Sigmoid colon (tissue), 7 donors: ENCODE measurements around the gene TMEM38B. TPM values are rescaled to one million over a fixed set of nuclear protein-coding genes. Genes with fewer than 3 reads are reported as not detected.

Experiments used
- DNase-seq: peaks from one replicate; pipeline ENCODE4 v3.0.0-alpha.2; 2019
- H3K27ac ChIP-seq, 4 donors: fragments of 200-600 bp; sonication (generic); one replicate each; pipeline ENCODE4 v1.5.1; 2016 to 2019; ENCODE audit warnings: mild to moderate bottlenecking in 1 of 4
- H3K27me3 ChIP-seq, 3 donors: fragments of 200-600 bp; sonication (generic); one replicate each; pipeline ENCODE4 v1.5.1; 2019; ENCODE audit warnings: mild to moderate bottlenecking in 1 of 3
- H3K36me3 ChIP-seq, 4 donors: fragments of 200-600 bp; sonication (generic); one replicate each; pipeline ENCODE4 v1.5.1; 2016 to 2019
- H3K4me1 ChIP-seq, 4 donors: fragments of 200-600 bp; sonication (generic); one replicate each; pipeline ENCODE4 v1.5.1; 2017 to 2019
- H3K4me3 ChIP-seq, 4 donors: fragments of 200-600 bp; sonication (generic); one replicate each; pipeline ENCODE4 v1.5.1; 2017 to 2019; ENCODE audit warnings: mild to moderate bottlenecking in 2 of 4, moderate library complexity in 1 of 4
- H3K9me3 ChIP-seq, 4 donors: fragments of 200-600 bp in 3 of 4; sonication (generic) in 3 of 4; one replicate each; pipeline versions ENCODE4 v1.5.1 to v1.6.1; 2013 to 2019
- EP300 ChIP-seq, 4 donors: sonication (generic); formaldehyde crosslinking; IDR thresholded peaks; one replicate each; pipeline ENCODE4 v1.6.1; 2017; ENCODE audit warnings: antibody characterized with exemption in 4 of 4
- POLR2A ChIP-seq, 2 donors: fragments of 450-650 bp; IDR thresholded peaks; one replicate each; pipeline ENCODE4 v1.6.1; 2016; ENCODE audit warnings: antibody characterized with exemption in 2 of 2, mild to moderate bottlenecking in 2 of 2, moderate library complexity in 2 of 2
- POLR2AphosphoS5 ChIP-seq, 4 donors: sonication (generic); formaldehyde crosslinking; IDR thresholded peaks; one replicate each; pipeline ENCODE4 v1.6.1; 2017; ENCODE audit warnings: antibody characterized with exemption in 4 of 4
- WGBS, 2 donors: extraction: QIAGEN DNeasy Blood & Tissue Kit; methylation state at CpG; one replicate each; pipeline ENCODE4 v1.1.7; 2013; 5-methylcytosine and 5-hydroxymethylcytosine counted together
- intact Hi-C: fragments of 100-400 bp; cut with DNase I; formaldehyde crosslinking; loops from one replicate; pipeline ENCODE4 v1.15.1; 2023
- polyA plus RNA-seq, 3 donors: library from polyadenylated mRNA; stranded (reverse); fragments of 200-250 nt; gene quantifications; one replicate each; pipeline ENCODE4 v1.2.3, GENCODE V29; 2013
- total RNA-seq, 4 donors: library from RNA; depleted of rRNA; stranded (reverse); fragments of >200 nt; gene quantifications; one replicate each; pipeline ENCODE4 v1.1.0, GENCODE V29; 2016
- TF ChIP-seq, protein P1 (sequence below), 4 experiments: fragments of 450-650 bp in 3 of 4; fragments of 200-600 bp in 1 of 4; IDR thresholded peaks; one replicate each; pipeline ENCODE4 v1.5.1; 2016 to 2019; ENCODE audit warnings: antibody characterized with exemption in 4 of 4, mild to moderate bottlenecking in 3 of 4, moderate library complexity in 2 of 4
- donor health status: healthy with polysubstance abuse.
- donor health status: Bipolar disorder and iron deficiency.
- donor health status: healthy.

TMEM38B gene
- total and polyA plus RNA-seq, 7 donors, result 5.1 to 17.3 (median 8.9) TPM

DNA sequence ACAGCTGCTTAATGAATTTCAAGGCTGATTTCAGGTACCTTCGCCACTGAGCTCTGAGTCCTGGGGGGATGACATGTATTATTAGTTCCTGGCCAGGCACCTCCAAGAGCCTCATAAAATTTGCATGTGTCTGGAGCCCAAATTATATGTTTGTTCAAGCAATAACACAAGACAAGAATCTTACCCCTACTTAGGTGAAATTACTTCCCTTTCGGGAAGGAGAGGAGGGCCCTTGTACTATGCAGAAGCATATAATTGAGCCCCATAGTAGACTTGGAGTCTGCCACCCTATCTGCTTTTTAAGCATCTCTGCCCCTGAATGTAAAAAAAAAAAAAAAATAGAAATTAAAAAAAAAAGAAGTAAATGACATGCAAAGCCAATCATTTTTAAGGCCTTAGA lies 13.0 kb upstream of the TMEM38B start:
- H3K27ac ChIP-seq, result no peak overlapping the region
- no peaks in the 10 kb centered on the region for H3K27me3 ChIP-seq
- DNase-seq, result no peak
- TF ChIP-seq POLR2AphosphoS5 (IDR thresholded peaks at IDR 0.05) (no peak), POLR2A (IDR thresholded peaks at IDR 0.05) (no peak), EP300 (IDR thresholded peaks at IDR 0.05) (no peak)
- TF ChIP-seq, protein P1, sequence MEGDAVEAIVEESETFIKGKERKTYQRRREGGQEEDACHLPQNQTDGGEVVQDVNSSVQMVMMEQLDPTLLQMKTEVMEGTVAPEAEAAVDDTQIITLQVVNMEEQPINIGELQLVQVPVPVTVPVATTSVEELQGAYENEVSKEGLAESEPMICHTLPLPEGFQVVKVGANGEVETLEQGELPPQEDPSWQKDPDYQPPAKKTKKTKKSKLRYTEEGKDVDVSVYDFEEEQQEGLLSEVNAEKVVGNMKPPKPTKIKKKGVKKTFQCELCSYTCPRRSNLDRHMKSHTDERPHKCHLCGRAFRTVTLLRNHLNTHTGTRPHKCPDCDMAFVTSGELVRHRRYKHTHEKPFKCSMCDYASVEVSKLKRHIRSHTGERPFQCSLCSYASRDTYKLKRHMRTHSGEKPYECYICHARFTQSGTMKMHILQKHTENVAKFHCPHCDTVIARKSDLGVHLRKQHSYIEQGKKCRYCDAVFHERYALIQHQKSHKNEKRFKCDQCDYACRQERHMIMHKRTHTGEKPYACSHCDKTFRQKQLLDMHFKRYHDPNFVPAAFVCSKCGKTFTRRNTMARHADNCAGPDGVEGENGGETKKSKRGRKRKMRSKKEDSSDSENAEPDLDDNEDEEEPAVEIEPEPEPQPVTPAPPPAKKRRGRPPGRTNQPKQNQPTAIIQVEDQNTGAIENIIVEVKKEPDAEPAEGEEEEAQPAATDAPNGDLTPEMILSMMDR (IDR thresholded peaks at IDR 0.05), result no peak
- no peaks in the 10 kb centered on the region for H3K36me3 ChIP-seq
- intact Hi-C loops, result no loop called here
- no peaks in the 10 kb centered on the region for H3K9me3 ChIP-seq
- H3K4me3 ChIP-seq, result no peak overlapping the region
- WGBS, 2 donors, result 90 to 94% methylated on average over 2 of the region's 2 CpGs
- no peaks in the 10 kb centered on the region for H3K4me1 ChIP-seq

DNA sequence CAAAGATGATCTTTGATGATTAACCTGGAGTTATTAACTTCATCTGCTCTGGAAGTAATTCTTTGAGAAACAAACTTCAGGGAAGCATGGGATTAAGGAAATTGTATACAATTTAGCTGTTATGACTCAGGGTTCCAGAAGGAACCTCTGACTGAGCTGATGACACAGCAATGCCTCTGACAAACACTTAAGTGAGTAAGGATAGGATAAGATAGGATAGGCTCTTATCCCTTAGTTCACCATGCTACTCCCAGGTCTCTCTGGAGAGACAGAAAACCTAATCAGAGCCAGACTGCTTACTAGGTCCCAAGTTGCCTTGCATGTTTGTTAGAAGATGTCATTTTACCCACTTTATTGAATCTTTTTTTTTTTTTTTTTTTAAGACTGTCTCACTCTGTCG lies 12.6 kb upstream of the TMEM38B start:
- no peak for DNase-seq
- WGBS, 2 donors, result 96 to 97% methylated on average over 1 of the region's 1 CpG
- no peak for TF ChIP-seq POLR2AphosphoS5 (IDR thresholded peaks at IDR 0.05)
- no peak for TF ChIP-seq EP300 (IDR thresholded peaks at IDR 0.05)
- TF ChIP-seq, protein P1 (IDR thresholded peaks at IDR 0.05), result no peak
- TF ChIP-seq POLR2A (IDR thresholded peaks at IDR 0.05), result no peak
- intact Hi-C loops, result no loop called here
- no peaks in the 10 kb centered on the region for H3K36me3 ChIP-seq
- H3K9me3 ChIP-seq, result no peaks in the 10 kb centered on the region
- no peaks in the 10 kb centered on the region for H3K27me3 ChIP-seq
- no peaks in the 10 kb centered on the region for H3K4me1 ChIP-seq
- no peak overlapping the region for H3K4me3 ChIP-seq
- H3K27ac ChIP-seq, result no peak overlapping the region

DNA sequence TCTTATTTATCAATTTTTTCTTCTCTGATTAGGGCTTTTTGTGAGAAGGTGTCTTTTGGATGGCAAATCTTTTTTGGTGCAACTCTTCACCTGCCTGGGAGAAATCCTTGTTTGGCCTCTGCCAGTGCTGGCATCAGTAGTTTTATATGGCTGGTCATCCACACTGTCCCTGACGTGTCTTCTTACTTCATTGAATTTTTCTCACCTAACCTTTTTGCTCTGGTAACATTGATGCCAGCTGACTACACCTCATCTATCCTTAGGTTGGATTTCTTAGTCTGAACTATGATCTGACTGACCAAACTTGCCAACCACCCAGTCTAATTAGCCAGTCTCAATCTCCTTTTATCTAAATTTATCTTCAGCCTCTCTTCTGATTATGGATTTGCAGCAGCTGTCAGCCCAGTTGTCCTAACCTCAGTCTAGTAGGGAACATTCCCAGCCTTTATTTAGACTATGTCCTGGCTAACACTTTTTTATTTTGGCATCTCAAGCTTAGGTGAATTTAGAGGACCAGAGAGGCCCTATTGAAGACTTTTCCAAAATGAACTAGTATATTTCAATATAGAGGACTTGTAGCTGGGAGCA lies 10.6 kb upstream of the TMEM38B start:
- intact Hi-C loops, result no loop called here
- H3K9me3 ChIP-seq, result no peaks in the 10 kb centered on the region
- H3K4me3 ChIP-seq, result no peak overlapping the region
- no peaks in the 10 kb centered on the region for H3K4me1 ChIP-seq
- WGBS, 2 donors, result 80 to 87% methylated on average over 1 of the region's 1 CpG
- TF ChIP-seq, protein P1 (IDR thresholded peaks at IDR 0.05), result no peak
- no peak for TF ChIP-seq EP300 (IDR thresholded peaks at IDR 0.05)
- TF ChIP-seq POLR2A (IDR thresholded peaks at IDR 0.05), result no peak
- TF ChIP-seq POLR2AphosphoS5 (IDR thresholded peaks at IDR 0.05), result no peak
- H3K27me3 ChIP-seq, result no peaks in the 10 kb centered on the region
- no peak overlapping the region for H3K27ac ChIP-seq
- DNase-seq, result no peak
- H3K36me3 ChIP-seq, result no peaks in the 10 kb centered on the region

DNA sequence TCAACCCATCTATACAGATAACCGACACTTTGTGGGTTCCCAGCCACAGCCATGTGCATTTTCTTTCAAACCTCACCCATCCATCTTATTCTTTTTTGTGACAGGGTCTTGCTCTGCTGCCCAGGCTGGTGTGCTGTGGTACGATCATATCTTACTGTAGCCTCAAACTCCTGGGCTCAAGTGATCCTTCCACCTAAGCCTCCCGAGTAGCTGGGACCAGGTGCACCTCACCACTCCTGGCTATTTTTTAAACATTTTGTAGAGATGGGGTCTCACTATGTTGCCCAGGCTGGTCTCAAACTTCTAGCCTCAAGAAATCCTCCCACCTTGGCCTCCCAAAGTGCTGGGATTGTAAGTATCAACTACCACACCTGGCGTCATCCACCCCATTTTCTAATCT lies 7.4 kb upstream of the TMEM38B start:
- H3K27me3 ChIP-seq, result peaks cover 0 to 9% (median 0%) of the 10 kb centered on the region in 3 donors
- DNase-seq, result no peak
- no peaks in the 10 kb centered on the region for H3K9me3 ChIP-seq
- 93 to 94% methylated on average over 4 of the region's 4 CpGs for WGBS, 2 donors
- no peaks in the 10 kb centered on the region for H3K4me1 ChIP-seq
- no peaks in the 10 kb centered on the region for H3K36me3 ChIP-seq
- intact Hi-C loops, result no loop called here
- no peak overlapping the region for H3K27ac ChIP-seq
- H3K4me3 ChIP-seq, result no peak overlapping the region
- no peak for TF ChIP-seq POLR2A (IDR thresholded peaks at IDR 0.05)
- no peak for TF ChIP-seq POLR2AphosphoS5 (IDR thresholded peaks at IDR 0.05)
- TF ChIP-seq, protein P1 (IDR thresholded peaks at IDR 0.05), result no peak
- TF ChIP-seq EP300 (IDR thresholded peaks at IDR 0.05), result no peak

DNA sequence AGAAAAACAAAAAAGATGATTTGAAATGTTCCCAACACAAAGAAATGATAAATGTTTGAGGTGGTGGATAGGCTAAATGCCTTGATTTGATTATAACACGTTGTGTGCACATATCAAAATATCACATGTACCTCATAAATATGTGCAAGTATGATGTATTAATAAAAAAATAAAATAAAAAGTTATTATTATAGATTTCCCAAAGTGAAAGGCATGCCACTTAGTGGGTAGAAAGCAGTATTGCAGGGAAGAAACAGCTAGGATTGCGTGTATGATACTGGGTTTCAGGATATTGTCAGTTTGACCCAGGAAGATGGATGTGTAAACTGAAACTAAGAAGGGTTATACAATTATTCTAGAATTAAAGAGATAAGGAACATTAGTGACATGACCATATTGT lies 3.6 kb upstream of the TMEM38B start:
- 14 to 40% methylated on average over 2 of the region's 2 CpGs for WGBS, 2 donors
- Histone ChIP-seq H3K4me3 (no peak overlapping the region), H3K27ac (no peak overlapping the region), H3K9me3 (no peaks in the 10 kb centered on the region), H3K27me3 (peaks cover 2 to 32% (median 5%) of the 10 kb centered on the region in 3 donors), H3K4me1 (peaks cover 0 to 13% (median 10%) of the 10 kb centered on the region in 4 donors), H3K36me3 (no peaks in the 10 kb centered on the region)
- intact Hi-C loops, result no loop called here
- TF ChIP-seq, protein P1 (IDR thresholded peaks at IDR 0.05), result no peak
- TF ChIP-seq EP300 (IDR thresholded peaks at IDR 0.05) (no peak), POLR2A (IDR thresholded peaks at IDR 0.05) (no peak), POLR2AphosphoS5 (IDR thresholded peaks at IDR 0.05) (no peak)
- DNase-seq, result no peak
